ENCODE results near the gene AGO1.
"Not testable (repeated sequence)": the region's sequence is repeated elsewhere in the genome, so short reads cannot be mapped to it uniquely, and the experiment has no call there.

GRCh38 chr1:35888981-35889380 is 6.0 kb downstream of the AGO1 start:
- TF ChIP-seq EZH2, ZFX (IDR thresholded peaks at IDR 0.05): not testable (repeated sequence)

All from HCT116 (cell line).